Measurements from ENCODE around the gene TRIM38. TPM values are rescaled to one million over a fixed set of nuclear protein-coding genes. Genes with fewer than 3 reads are reported as not detected.

The TRIM38 gene
- total and polyA plus RNA-seq, 2 of the 13 experiments (the other 11 are each of a cell fraction or from before 2014, with no cell fraction given): 2.5 to 3.1 TPM

- TF ChIP-seq ARID4A (CRISPR knock-in tag; IDR thresholded peaks at IDR 0.05; ENCODE audit: borderline replicate concordance) (peak; percentile 87), SNAPC4 (CRISPR knock-in tag; IDR thresholded peaks at IDR 0.05) (no peak), ZNF646 (CRISPR knock-in tag; IDR thresholded peaks at IDR 0.05) (no peak), PLSCR1 (CRISPR knock-in tag; IDR thresholded peaks at IDR 0.05; ENCODE audit: borderline replicate concordance) (no peak), TEF (CRISPR knock-in tag; IDR thresholded peaks at IDR 0.05) (no peak), SP2 (CRISPR knock-in tag; IDR thresholded peaks at IDR 0.05) (no peak), SAP130 (CRISPR knock-in tag; IDR thresholded peaks at IDR 0.05; ENCODE audit: low read depth) (peak; percentile 86)
Measured at GRCh38 chr6:25992413-25993340, 30.1 kb downstream of the TRIM38 start (continued).
